GM19023 (cell line): Measurements from ENCODE around the gene CAMTA1.
"Not testable (repeated sequence)": the region's sequence is repeated elsewhere in the genome, so short reads cannot be mapped to it uniquely, and the experiment has no call there.

Experiments
- ATAC-seq: cut with Tn5 transposase; IDR thresholded peaks from one replicate; pipeline ENCODE4 v1.9.1; 2021; ENCODE audit warnings: mild to moderate bottlenecking, moderate library complexity; ENCODE audit not compliant: unreplicated experiment

The CAMTA1 gene

GRCh38 chr1:7783826-7784491 lies 998.7 kb downstream of the CAMTA1 start, which contains the start of gene PER3:
Gene PER3 (plus strand): TSS chr1:7784291. CDS start chr1:7784878, 587 bp downstream.
- ATAC-seq: peak; percentile 89

- ATAC-seq: no peak
Measured at GRCh38 chr1:7784492-7785071, 999.3 kb downstream of the CAMTA1 start.

DNA sequence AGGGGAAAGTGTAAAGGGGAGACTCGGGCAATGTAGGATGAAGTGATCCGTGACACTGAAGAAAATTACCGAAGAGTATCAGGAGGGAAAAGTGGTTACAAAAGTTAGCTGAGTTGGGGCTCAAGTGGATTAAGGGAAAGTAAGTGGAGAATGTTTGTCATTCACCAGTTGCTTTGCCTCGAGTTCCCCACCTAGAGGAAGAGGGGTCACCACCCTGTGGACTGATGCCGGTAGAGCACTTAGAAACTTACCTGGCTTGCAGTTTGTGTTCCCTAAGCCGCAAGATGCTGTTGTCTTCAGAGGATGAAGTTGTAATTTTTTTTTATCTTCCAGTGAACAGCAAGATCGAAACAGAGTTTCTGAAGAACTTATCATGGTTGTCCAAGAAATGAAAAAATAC lies 999.9 kb downstream of the CAMTA1 start:
- ATAC-seq: no peak

DNA sequence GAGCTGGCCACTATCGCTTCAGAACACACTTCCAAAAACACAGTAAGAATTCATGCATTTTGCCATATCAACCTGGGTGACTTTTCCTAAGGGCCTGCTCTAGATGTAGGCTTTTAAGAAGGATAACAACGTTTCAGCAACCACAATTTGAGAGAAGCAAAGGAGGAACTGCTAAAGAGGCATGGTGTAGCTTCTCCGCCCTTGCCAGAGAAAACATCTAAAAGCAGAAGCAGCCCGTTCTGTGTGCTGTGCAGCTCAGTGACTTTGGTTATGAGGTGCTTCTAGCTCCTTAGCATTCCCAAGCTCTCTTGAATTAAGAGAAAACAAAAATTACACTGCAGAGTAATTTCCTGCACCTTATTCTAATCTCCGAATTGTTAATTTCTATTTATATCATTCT lies 1001.5 kb downstream of the CAMTA1 start:
- no peak for ATAC-seq

GRCh38 chr1:7789828-7790227 lies 1004.6 kb downstream of the CAMTA1 start:
- ATAC-seq: no peak

DNA sequence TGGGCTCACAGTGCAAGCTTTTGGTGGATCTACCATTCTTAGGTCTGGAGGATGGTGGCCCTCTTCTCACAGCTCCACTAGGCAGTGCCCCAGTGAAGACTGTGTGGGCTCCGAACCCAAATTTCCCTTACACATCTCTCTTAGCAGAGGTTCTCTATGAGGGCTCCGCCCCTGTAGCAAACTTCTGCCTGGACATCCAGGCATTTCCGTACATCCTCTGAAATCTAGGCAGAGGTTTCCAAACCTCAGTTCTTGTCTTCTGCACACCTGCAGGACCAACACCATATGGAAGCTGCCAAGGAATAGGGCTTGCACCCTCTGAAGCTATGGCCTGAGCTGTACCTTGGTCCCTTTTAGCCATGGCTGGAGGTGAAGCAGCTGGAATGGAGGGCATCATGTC lies 1005.8 kb downstream of the CAMTA1 start:
- ATAC-seq: not testable (repeated sequence)

DNA sequence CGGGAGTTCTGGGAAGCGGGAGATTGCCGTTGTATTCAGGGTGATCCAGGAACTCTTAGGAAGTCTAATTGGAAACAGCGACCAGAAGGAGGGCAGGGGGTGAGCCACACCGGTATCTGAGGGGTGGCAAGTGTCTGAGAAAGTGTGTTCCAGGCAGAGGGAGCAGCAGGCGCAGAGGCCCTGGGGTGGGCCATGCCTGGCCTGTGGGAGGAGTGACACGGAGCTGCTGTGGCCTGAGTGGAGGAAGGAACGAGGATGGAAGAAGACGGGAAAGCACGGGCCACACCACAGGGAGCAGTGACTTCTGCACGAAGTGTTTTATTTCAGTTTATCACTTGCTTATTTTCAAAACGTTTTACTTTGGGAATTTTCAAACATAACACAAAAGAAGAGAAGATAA lies 1010.2 kb downstream of the CAMTA1 start:
- no peak for ATAC-seq

GRCh38 chr1:7805460-7805859 lies 1020.2 kb downstream of the CAMTA1 start:
- ATAC-seq: no peak

- ATAC-seq: no peak
Measured at GRCh38 chr1:7808253-7808844, 1023.1 kb downstream of the CAMTA1 start.

DNA sequence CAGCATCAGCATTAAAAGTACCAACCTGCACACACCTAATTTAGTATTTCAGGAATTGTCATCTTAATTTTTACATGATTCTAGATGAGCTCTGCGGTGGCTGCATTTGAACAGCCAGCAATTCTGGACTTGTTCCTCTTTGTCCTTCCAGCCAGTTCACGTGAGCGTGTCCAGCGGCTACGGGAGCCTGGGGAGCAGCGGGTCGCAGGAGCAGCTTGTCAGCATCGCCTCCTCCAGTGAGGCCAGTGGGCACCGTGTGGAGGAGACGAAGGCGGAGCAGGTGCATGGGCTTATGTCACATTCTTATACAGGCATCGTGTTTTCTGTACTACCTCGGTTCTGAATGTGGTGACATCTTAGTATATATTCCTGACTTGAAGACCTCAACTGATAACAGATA lies 1024.5 kb downstream of the CAMTA1 start:
- ATAC-seq: no peak

DNA sequence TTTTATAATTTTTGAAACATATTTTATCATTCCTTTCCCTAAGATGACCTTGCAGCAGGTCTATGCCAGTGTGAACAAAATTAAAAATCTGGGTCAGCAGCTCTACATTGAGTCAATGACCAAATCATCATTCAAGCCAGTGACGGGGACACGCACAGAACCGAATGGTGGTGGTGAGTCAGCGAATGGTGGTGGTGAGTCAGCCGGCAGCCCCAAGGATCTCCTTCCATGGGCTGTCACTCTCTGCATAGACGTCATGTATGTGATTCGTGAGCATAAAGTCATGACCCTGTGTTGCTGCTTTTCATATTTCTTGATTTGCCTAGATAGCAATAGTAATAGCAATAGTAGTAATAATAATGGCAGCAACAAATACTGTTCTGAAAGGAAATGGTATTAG lies 1025.1 kb downstream of the CAMTA1 start:
- ATAC-seq: no peak

GRCh38 chr1:7811476-7811875 lies 1026.2 kb downstream of the CAMTA1 start:
- ATAC-seq: no peak

DNA sequence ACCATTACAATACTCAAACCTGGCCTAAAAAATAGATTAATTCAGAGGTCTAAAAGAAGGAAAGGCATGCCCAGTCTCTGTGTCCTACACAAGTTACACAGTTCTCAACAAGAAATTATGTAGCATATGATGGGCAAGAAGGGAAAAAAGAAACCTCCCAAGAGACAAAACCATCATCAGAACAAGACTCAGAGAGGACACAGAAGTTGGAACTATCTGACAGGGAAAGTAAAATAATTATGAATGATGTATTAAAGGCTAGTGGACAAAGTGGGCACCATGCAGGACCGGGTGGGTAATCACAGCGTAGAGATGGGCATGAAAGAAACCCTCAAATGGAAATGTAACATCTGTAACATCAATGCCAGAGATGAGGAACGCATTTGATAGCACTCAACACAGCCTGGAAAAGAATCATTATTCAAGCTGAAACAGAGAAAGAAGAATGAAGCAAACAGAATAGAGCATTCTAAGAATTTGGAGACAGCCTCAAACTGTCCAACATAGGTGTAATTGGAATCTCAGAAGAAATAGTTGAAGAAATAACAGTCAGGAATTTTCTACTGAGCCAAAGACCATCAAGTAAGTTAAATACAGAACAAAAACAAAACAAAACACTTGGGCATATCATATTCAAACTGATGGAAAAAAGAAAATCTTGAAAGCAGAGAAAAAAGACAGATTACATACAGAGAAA lies 1028.6 kb downstream of the CAMTA1 start:
- ATAC-seq: no peak
